IMR-90 (cell line): ENCODE data around the gene MGA. TPM values are rescaled to one million over a fixed set of nuclear protein-coding genes. Genes with fewer than 3 reads are reported as not detected.

Experiments
- ATAC-seq: fragments of 200-7000 bp; cut with Tn5 transposase; 2 replicates; pipeline ENCODE4 v1.9.1; 2020; ENCODE audit warnings: low read depth, mild to moderate bottlenecking, moderate library complexity
- BruUV-seq: library from RNA; stranded (reverse); fragments of 400-500 nt; replicated peaks from 2 replicates; lab custom pipeline; 2021; lab: Mats Ljungman, UMichigan
- CTCF ChIA-PET: fragments of 300-600 bp; formaldehyde crosslinking; extraction: SDS; loops from one replicate; lab custom pipeline; 2021; ENCODE audit warnings: antibody characterized with exemption; lab: Yijun Ruan, JAX
- POLR2A ChIA-PET: fragments of 300-600 bp; sonication (Branson Sonifier 250); formaldehyde crosslinking; loops from one replicate; lab custom pipeline; 2022; ENCODE audit warnings: antibody characterized with exemption; ENCODE audit not compliant: unreplicated experiment; lab: Charles Lee
- DNase-seq: peaks from one replicate; pipeline ENCODE4 v3.0.0; 2013
- H2AFZ ChIP-seq: replicated peaks from 2 replicates; pipeline ENCODE3; 2013; ENCODE audit warnings: low read length, mild to moderate bottlenecking; ENCODE audit not compliant: poor library complexity
- H2AK5ac ChIP-seq: 2 replicates; pipeline ENCODE4 v1.6.1; 2013; ENCODE audit warnings: low read depth, low read length, inconsistent platforms
- H2AK9ac ChIP-seq: replicated peaks from 2 replicates; pipeline ENCODE3; 2013; ENCODE audit warnings: mild to moderate bottlenecking, low read depth, low read length, moderate library complexity; ENCODE audit not compliant: poor library complexity
- H2BK120ac ChIP-seq: 2 replicates; pipeline ENCODE4 v1.6.1; 2013; ENCODE audit warnings: low read depth, low read length, inconsistent platforms
- H2BK15ac ChIP-seq: 3 replicates; pipeline ENCODE4 v1.6.1; 2013; ENCODE audit warnings: low read depth, low read length, inconsistent platforms
- H2BK20ac ChIP-seq: 2 replicates; pipeline ENCODE4 v1.6.1; 2013; ENCODE audit warnings: low read depth, mild to moderate bottlenecking, inconsistent platforms, low read length, moderate library complexity
- H2BK5ac ChIP-seq: 2 replicates; pipeline ENCODE4 v1.6.1; 2013; ENCODE audit warnings: mild to moderate bottlenecking, low read depth, low read length, inconsistent platforms; ENCODE audit not compliant: poor library complexity, severe bottlenecking
- H3K14ac ChIP-seq: replicated peaks from 2 replicates; pipeline ENCODE4 v1.6.1; 2013; ENCODE audit warnings: low read depth, low read length, inconsistent platforms
- H3K18ac ChIP-seq: 2 replicates; pipeline ENCODE4 v1.6.1; 2013; ENCODE audit warnings: low read depth, low read length, control low read depth
- H3K23ac ChIP-seq: 2 replicates; pipeline ENCODE4 v1.6.1; 2013; ENCODE audit warnings: low read depth, low read length, inconsistent platforms
- H3K27ac ChIP-seq: 2 replicates; pipeline ENCODE4 v1.5.1; 2013; ENCODE audit warnings: mild to moderate bottlenecking, control low read depth, low read length; ENCODE audit not compliant: insufficient read depth
- H3K27me3 ChIP-seq: 2 replicates; pipeline ENCODE4 v1.6.1; 2013; ENCODE audit warnings: low read length; ENCODE audit not compliant: control insufficient read depth, insufficient read depth
- H3K36me3 ChIP-seq: 2 replicates; pipeline ENCODE4 v1.6.1; 2013; ENCODE audit warnings: low read length, mixed read lengths; ENCODE audit not compliant: control insufficient read depth, insufficient read depth
- H3K4ac ChIP-seq: 2 replicates; pipeline ENCODE4 v1.6.1; 2013; ENCODE audit warnings: low read depth, low read length, inconsistent platforms
- H3K4me1 ChIP-seq: 2 replicates; pipeline ENCODE4 v1.6.1; 2013; ENCODE audit warnings: low read length, mixed read lengths; ENCODE audit not compliant: control insufficient read depth, insufficient read depth
- H3K4me2 ChIP-seq: 2 replicates; pipeline ENCODE4 v1.6.1; 2013; ENCODE audit warnings: low read depth, mild to moderate bottlenecking, control low read depth, low read length, moderate library complexity
- H3K4me3 ChIP-seq: 2 replicates; pipeline ENCODE4 v1.5.1; 2013; ENCODE audit warnings: low read depth, mild to moderate bottlenecking, control low read depth, low read length, moderate library complexity; ENCODE audit not compliant: insufficient read depth
- H3K56ac ChIP-seq: 2 replicates; pipeline ENCODE4 v1.6.1; 2013; ENCODE audit warnings: low read length, inconsistent platforms; ENCODE audit not compliant: insufficient read depth; ENCODE audit errors: extremely low read depth
- H3K79me1 ChIP-seq, 2 experiments: 2 replicates each; pipeline ENCODE4 v1.6.1; 2013; ENCODE audit warnings: low read length in 2 of 2, inconsistent platforms in 1 of 2, low read depth in 1 of 2
- H3K9ac ChIP-seq: 2 replicates; pipeline ENCODE4 v1.6.1; 2013; ENCODE audit warnings: low read depth, low read length, control low read depth
- H3K9me1 ChIP-seq: 2 replicates; pipeline ENCODE4 v1.6.1; 2013; ENCODE audit warnings: low read length, inconsistent platforms; ENCODE audit not compliant: insufficient read depth
- H3K9me3 ChIP-seq: 2 replicates; pipeline ENCODE4 v1.6.1; 2013; ENCODE audit warnings: low read length; ENCODE audit not compliant: control insufficient read depth, insufficient read depth
- H4K20me1 ChIP-seq: 2 replicates; pipeline ENCODE4 v1.6.1; 2013; ENCODE audit warnings: low read length, inconsistent platforms; ENCODE audit not compliant: insufficient read depth
- H4K5ac ChIP-seq: 2 replicates; pipeline ENCODE4 v1.6.1; 2013; ENCODE audit warnings: mild to moderate bottlenecking, low read depth, low read length, control low read depth
- H4K8ac ChIP-seq, 2 experiments: 2 replicates each; pipeline ENCODE4 v1.6.1; 2013; ENCODE audit warnings: low read depth in 2 of 2, low read length in 2 of 2, control low read depth in 1 of 2, inconsistent platforms in 1 of 2
- H4K91ac ChIP-seq: 2 replicates; pipeline ENCODE4 v1.6.1; 2013; ENCODE audit warnings: low read depth, low read length, inconsistent platforms; ENCODE audit not compliant: insufficient read depth
- BHLHE40 ChIP-seq: fragments of 150-350 bp; IDR thresholded peaks from 2 replicates; pipeline ENCODE4 v1.6.1; 2016; ENCODE audit warnings: mild to moderate bottlenecking, low read depth, low read length
- CEBPB ChIP-seq: IDR thresholded peaks from 2 replicates; pipeline ENCODE4 v1.6.1; 2012; ENCODE audit warnings: low read depth, low read length, improper control_type of control experiment
- CHD1 ChIP-seq: IDR thresholded peaks from 2 replicates; pipeline ENCODE4 v1.6.1; 2012; ENCODE audit warnings: low read depth, low read length, improper control_type of control experiment
- CTCF ChIP-seq: conservative IDR thresholded peaks from 2 replicates; pipeline ENCODE4 v1.5.1; 2012; ENCODE audit warnings: mild to moderate bottlenecking, low read depth, low read length, improper control_type of control experiment
- ELK1 ChIP-seq: fragments of 150-350 bp; IDR thresholded peaks from 2 replicates; pipeline ENCODE4 v1.6.1; 2016; ENCODE audit warnings: low read depth, mild to moderate bottlenecking, low read length, moderate library complexity, borderline replicate concordance
- FOS ChIP-seq: fragments of 150-350 bp; IDR thresholded peaks from 2 replicates; pipeline ENCODE4 v1.6.1; 2016; ENCODE audit warnings: low read depth, low read length
- MAFK ChIP-seq: IDR thresholded peaks from 2 replicates; pipeline ENCODE4 v1.6.1; 2012; ENCODE audit warnings: low read depth, low read length, improper control_type of control experiment
- MAZ ChIP-seq: IDR thresholded peaks from 2 replicates; pipeline ENCODE4 v1.6.1; 2012; ENCODE audit warnings: low read depth, mild to moderate bottlenecking, low read length, improper control_type of control experiment, moderate library complexity, borderline replicate concordance
- MXI1 ChIP-seq: IDR thresholded peaks from 2 replicates; pipeline ENCODE4 v1.6.1; 2012; ENCODE audit warnings: low read depth, mild to moderate bottlenecking, low read length, moderate library complexity, borderline replicate concordance
- NFE2L2 ChIP-seq: fragments of 150-350 bp; IDR thresholded peaks from 2 replicates; pipeline ENCODE4 v1.6.1; 2016; ENCODE audit warnings: low read depth, mild to moderate bottlenecking, low read length
- POLR2A ChIP-seq: IDR thresholded peaks from 2 replicates; pipeline ENCODE4 v1.6.1; 2012; ENCODE audit warnings: mild to moderate bottlenecking, low read depth, low read length
- RAD21 ChIP-seq: IDR thresholded peaks from 2 replicates; pipeline ENCODE4 v1.6.1; 2012; ENCODE audit warnings: low read length, improper control_type of control experiment
- RCOR1 ChIP-seq: IDR thresholded peaks from 2 replicates; pipeline ENCODE4 v1.6.1; 2012; ENCODE audit warnings: mild to moderate bottlenecking, low read length, improper control_type of control experiment; ENCODE audit not compliant: insufficient replicate concordance
- RFX5 ChIP-seq: IDR thresholded peaks from 2 replicates; pipeline ENCODE4 v1.8.0; 2012; ENCODE audit warnings: low read depth, mild to moderate bottlenecking, low read length, moderate library complexity
- SMC3 ChIP-seq: fragments of 150-350 bp; IDR thresholded peaks from 2 replicates; pipeline ENCODE4 v1.6.1; 2016; ENCODE audit warnings: low read depth, mild to moderate bottlenecking, antibody characterized with exemption, low read length, moderate library complexity
- USF2 ChIP-seq: fragments of 150-350 bp; IDR thresholded peaks from 2 replicates; pipeline ENCODE4 v1.6.1; 2017; ENCODE audit warnings: mild to moderate bottlenecking, antibody characterized with exemption, low read length, low read depth
- WGBS, 2 experiments: methylation state at CpG; one replicate each; pipeline versions ENCODE4 v1.1.5 to v1.1.7; 2013; ENCODE audit warnings: missing lambda C conversion rate in 2 of 2; ENCODE audit not compliant: insufficient read length in 1 of 2; ENCODE audit errors: extremely low coverage in 2 of 2; 5-methylcytosine and 5-hydroxymethylcytosine counted together
- dilution Hi-C: fragments of 300-500 bp; cut with HindIII; formaldehyde crosslinking; loops from one replicate; pipeline ENCODE4 v1.14.3; 2018; ENCODE audit warnings: low sequenced_read_pairs; ENCODE audit not compliant: unreplicated experiment
- in situ Hi-C: fragments of 300-500 bp; cut with MboI; formaldehyde crosslinking; loops from 3 replicates; pipeline ENCODE4 v1.14.3; 2019; ENCODE audit warnings: low sequenced_read_pairs, inconsistent platforms, mixed read lengths
- intact Hi-C: fragments of 100-400 bp; cut with micrococcal nuclease; formaldehyde crosslinking; loops from 2 replicates; pipeline ENCODE4 v1.10.0; 2022
- polyA plus RNA-seq, 3 experiments: library from polyadenylated mRNA; depleted of rRNA; stranded (reverse); fragments of >200 nt; gene quantifications; 2 replicates each; pipeline ENCODE4 v1.2.3, GENCODE V29; 2012; ENCODE audit warnings: low replicate concordance in 1 of 3
- total RNA-seq: library from RNA; depleted of rRNA; stranded (reverse); fragments of >200 nt; gene quantifications from 2 replicates; pipeline ENCODE4 v1.2.3, GENCODE V29; 2012

The MGA gene
- total and polyA plus RNA-seq, 2 of the 4 experiments (the other 2 are of a cell fraction), result 3.2 to 38.0 TPM

DNA sequence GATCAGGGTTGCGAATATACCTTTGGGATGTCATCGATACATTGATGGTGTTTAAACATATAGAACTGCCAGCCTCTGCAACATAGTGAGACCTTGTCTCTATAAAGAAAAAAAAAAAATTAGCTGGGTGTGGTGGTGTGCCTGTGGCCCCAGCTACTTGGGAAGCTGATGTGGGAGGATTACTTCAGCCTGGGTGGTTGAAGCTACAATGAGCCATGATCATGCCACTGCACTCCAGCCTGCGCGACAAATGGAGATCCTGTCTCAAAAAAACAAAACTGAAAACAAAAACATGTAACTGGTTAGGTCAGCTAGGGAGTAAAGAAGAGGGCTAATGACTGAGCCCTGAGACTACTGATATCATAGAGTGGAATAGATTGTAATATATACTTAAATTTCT is 30.7 kb upstream of the MGA start:
- Histone ChIP-seq H3K79me1 (peaks cover 0 to 9% of the 10 kb centered on the region in 2 experiments; a peak in 2 of 4 replicates), H3K23ac (no peak overlapping the region), H3K36me3 (no peaks in the 10 kb centered on the region), H2BK5ac (no peak overlapping the region), H3K56ac (no peak overlapping the region), H2AK9ac (no peak overlapping the region), H3K4me3 (no peak overlapping the region), H4K20me1 (no peaks in the 10 kb centered on the region), H3K4me2 (no peak overlapping the region), H2BK15ac (no peak overlapping the region), H3K27ac (no peak overlapping the region), H3K9me1 (0 out of 2 replicates have a peak, but pooled peaks cover 2% of the 10 kb centered on the region), H4K91ac (no peak overlapping the region), H3K4ac (no peak overlapping the region), H3K9ac (no peak overlapping the region), H2BK120ac (no peak overlapping the region), H3K27me3 (no peaks in the 10 kb centered on the region), H2AFZ (no peak overlapping the region), H4K8ac (no peak overlapping the region), H3K9me3 (no peaks in the 10 kb centered on the region), H3K18ac (no peak overlapping the region), H3K4me1 (no peaks in the 10 kb centered on the region), H3K14ac (no peak overlapping the region), H2BK20ac (no peak overlapping the region), H4K5ac (no peak overlapping the region), H2AK5ac (no peak overlapping the region)
- dilution Hi-C loops (no loop called here), in situ Hi-C loops (no loop called here), intact Hi-C loops (no loop called here)
- ChIA-PET CTCF (interaction anchor here (0.8 to 1.7 kb wide), 3 partner anchors 11 to 163 kb away, joined by 3 to 7 read pairs (median 3); partner anchors contain the start of gene MGA), POLR2A (no interaction called here)
- ATAC-seq (no peak), DNase-seq (no peak)
- TF ChIP-seq CEBPB, result no peak
- no peak for TF ChIP-seq USF2
- no peak for TF ChIP-seq FOS
- no peak for TF ChIP-seq MAFK
- no peak for TF ChIP-seq MXI1
- no peak for TF ChIP-seq ELK1
- no peak for TF ChIP-seq RFX5
- no peak for TF ChIP-seq CTCF
- TF ChIP-seq NFE2L2, result no peak
- no peak for TF ChIP-seq POLR2A
- no peak for TF ChIP-seq BHLHE40
- TF ChIP-seq RCOR1, result no peak
- TF ChIP-seq CHD1, result no peak
- no peak for TF ChIP-seq RAD21
- no peak for TF ChIP-seq SMC3
- TF ChIP-seq MAZ, result no peak
- no TSS peak for BruUV-seq
- WGBS, 2 experiments, result 100% methylated on average over 1 of the region's 4 CpGs; no CpG with 5 or more reads in 1 of the 2 experiments
